Stimulated activated CD8-positive, alpha-beta memory T cell treated with anti-CD3 and anti-CD28 coated beads, Interleukin-15, amount 100 ng/mL, for 4 hours (primary cell): ENCODE measurements around the gene FGFR4.

Experiments used
- DNase-seq, 2 donors: peaks; one replicate each; pipeline ENCODE4 v3.0.0-alpha.2; 2020; ENCODE audit warnings: low read depth in 2 of 2

The FGFR4 gene

GRCh38 chr5:177103523-177104253 lies 17.0 kb downstream of the FGFR4 start:
- no peak for DNase-seq

DNA sequence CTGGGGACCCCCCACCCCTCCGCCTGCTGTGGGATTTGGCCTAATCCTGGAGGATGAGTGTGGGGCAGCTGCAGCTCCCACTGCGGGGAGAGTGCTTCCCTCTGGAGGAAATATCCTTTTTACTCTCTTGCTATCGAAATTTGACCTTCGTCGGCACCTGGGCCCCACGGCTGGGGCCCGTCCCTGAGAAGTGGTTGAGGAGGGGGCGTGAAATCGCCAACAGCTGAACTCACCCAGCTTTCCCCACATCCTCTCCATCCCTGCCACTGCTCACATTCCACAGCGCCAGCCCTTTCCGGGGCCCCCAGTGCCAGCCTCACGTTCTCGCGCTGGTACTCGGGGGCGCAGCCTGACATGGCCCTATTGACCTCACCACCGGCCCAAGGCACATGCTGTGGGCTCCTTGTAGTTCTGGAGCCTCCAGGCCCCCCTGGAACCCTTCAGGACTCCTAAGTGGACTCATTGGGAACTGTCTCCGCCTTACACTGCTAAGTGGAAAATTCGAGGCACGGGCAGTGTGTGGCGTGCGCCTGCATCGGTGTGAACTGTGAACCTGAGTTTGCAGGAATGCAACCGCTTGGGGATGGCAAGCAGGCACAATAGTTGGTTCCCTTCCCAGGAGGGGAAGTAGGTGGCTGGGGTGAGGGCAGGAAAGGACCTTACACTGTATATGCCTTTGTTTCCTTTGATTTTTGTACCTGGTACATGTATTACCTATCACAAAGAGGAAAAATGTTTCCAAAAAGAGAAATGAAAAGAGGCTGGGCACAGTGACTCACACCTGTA lies 19.2 kb downstream of the FGFR4 start:
- no peak for DNase-seq

DNA sequence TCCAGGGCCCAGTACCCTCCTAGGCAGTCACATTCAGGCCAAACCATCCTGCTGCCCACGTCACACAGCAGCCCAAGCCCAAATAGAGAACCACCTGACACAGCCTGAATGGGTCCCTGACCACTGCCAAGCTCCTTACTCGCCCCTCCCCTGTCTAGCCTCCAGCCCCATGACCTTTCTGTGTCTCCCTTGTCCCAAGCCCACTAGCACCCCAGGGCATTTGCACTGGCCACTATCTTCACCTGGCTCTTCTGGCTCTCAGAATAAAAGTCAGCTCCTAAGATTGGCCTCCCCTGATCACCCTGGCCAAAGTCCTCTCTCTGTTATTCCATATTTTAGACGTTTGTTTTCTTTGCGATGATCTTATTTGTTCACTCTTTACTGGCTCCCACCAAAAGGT lies 20.4 kb downstream of the FGFR4 start:
- no peak for DNase-seq

DNA sequence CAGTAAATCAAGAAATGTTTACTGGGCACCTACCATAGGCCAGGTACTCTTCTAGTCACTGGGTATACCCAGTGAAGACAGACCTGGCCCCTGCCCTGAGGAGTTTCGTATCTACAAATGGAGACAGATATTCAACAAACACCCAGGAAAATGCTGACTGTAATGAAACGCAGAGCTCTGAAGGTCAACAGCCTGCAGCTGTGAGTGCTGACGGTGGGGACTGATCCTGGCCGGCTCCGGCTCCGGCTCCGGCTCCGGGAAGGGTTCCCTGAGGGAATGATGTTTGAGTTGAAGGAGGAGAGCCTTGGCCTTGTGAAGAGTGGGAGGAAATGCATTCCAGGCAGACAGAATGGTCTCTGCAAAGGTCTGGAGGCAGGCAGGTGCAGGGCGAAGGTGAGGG lies 23.1 kb downstream of the FGFR4 start:
- DNase-seq, result no peak

GRCh38 chr5:177111720-177112394 lies 25.1 kb downstream of the FGFR4 start:
- DNase-seq, result no peak

DNA sequence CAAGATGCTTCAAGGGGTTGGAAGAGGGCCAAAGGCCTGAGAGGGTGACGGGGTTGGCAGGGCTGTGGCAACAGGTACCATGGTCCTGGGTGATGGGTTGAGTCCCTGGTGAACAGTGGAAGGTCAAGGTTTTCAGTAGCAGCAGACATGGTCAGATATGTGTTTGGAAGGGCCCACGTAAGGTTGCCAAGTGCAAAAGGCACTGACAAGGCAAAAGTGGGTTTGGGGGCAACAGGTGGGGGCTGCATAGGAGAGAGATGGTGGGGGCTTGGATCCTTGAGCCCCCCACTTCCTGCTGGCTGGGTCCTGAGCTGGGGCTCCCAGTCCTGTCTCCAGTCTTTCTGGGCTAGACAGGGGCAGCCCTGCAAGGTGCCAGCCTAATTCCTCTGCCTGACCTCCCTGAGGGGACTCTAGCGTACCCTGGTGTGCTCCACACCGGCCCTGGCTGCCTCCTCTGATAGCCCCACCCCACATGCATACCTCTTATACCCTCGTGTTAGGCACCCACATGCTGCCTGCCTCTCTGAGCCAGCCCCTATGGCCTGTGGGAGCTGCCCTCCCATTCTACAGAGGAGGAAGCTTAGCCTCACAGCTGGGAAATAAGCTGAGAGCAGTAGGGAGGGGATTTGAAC lies 26.0 kb downstream of the FGFR4 start:
- no peak for DNase-seq

DNA sequence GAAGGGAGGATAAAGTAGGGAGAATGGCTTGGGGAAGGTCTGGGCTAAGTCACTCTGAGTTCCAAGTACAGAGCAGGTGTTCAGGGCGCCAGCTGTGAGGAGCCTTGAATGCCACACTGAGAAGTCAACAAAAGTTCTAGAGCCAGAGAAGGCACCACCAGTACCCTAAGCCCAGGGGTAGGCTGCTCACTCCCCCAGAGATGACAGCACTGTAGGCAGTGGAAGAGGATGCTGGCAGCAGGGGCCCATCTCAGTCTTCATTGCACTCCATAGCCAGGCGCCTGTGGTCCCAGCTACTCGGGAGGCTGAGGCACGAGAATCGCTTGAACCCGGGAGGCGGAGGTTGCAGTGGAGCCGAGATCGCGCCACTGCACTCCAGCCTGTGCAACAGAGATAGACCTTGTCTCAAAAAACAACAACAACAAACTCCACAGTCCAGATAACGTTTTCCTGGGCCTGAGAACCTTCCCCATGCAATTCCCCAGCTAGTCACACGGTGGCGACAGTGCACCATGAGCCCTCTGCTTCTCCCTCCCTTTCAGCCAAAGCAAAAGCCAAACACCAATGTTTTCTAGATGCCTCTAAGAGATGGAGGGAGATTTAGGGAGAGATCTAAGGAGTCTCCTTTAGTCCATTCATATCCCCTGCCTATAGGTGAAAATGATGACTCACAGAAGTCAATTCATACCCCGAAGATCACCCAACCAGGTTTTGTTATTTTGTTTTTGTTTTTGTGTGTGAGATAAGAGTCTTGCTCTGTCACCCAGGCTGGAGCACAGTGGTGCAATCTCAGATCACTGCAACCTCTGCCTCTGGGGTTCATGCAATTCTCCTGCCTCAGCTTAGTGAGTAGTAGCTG lies 27.1 kb downstream of the FGFR4 start:
- DNase-seq, result peak; percentile 45 to 61

DNA sequence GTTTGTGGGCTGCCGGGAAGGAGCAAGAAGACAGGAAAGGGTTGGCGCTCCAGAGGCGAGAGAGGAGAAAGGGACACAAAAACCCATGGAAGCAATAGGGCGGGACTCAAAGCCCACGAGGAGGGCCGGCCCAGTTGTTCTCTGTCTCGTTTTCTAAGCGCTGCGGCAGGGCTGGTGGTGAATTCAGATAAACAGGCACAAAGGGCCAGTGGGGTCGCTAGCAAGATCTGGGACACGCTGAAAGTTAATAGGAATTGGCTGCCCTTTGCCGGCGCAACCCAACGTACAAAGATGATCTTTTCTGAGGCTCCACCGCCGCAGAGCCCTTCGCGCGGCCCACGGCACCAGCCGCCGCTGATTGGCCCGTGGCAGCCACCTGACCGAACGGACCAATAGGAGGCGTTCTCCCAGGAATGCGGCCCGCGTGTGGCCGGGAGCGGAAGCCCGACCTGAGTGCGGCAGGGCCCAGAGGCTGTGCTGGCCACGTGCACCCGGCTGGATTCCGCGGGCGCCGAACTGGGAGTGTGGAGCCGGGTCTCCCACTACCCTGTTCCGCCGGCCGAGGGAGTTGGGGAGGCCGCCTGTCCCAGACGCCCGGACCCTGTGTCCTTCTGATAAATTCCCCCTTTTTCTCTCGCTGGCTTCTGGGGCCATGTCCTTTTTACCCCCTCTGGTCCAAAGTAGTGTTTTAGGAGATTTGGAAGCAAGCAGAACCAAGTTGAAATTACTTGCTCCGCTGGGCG lies 30.1 kb downstream of the FGFR4 start:
- DNase-seq, result peak; percentile 67 to 72

DNA sequence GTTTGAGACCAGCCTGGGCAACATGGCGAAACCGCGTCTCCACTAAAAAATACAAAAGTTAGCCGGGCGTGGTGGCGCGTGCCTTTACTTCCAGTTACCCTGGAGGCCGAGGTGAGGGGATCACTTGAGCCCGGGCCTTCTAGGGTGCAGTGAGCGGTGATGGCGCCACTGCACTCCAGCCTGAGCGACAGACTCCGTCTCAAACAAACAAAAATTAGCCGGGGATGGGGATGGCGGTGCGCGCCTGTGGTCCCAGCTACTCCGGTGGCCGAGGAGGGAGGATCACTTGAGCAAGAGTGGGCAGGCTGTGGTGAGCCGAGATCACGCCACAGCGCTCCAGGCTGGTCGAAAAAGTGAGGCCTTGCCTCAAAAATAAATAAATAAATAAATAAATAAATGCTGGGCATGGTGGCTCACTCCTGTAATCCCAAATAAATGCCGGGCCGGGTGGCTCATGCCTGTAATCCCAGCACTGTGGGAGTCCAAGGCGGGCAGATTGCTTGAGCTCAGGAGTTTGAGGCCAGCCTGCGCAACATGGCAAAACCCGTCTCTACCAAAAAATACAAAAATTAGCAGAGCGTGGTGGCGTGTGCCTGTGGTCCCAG lies 30.8 kb downstream of the FGFR4 start:
- DNase-seq, result no peak

DNA sequence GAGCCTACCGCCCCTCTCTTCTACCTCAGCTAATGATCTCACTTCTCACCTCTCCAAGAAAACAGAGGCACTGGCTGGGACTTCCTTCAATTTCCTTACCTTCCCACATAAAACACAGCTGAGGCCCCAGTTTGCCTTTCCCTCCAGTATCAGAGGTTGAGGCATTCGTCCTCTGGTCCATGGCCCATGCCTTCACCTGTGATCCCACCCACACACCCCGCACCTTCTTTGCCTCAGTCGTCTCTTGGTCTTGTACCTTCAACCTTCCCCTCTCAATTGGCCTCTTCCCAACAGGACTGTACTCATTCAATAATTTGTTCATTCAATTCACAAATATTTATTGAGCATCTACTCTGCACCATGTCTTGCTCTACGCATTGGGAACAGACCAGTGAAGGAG lies 35.9 kb downstream of the FGFR4 start:
- no peak for DNase-seq

GRCh38 chr5:177123789-177124485 lies 37.2 kb downstream of the FGFR4 start:
- no peak for DNase-seq

GRCh38 chr5:177124486-177124991 lies 37.8 kb downstream of the FGFR4 start:
- DNase-seq, result no peak

- DNase-seq, result no peak
Observed at GRCh38 chr5:177126771-177127170, 40.1 kb downstream of the FGFR4 start.

DNA sequence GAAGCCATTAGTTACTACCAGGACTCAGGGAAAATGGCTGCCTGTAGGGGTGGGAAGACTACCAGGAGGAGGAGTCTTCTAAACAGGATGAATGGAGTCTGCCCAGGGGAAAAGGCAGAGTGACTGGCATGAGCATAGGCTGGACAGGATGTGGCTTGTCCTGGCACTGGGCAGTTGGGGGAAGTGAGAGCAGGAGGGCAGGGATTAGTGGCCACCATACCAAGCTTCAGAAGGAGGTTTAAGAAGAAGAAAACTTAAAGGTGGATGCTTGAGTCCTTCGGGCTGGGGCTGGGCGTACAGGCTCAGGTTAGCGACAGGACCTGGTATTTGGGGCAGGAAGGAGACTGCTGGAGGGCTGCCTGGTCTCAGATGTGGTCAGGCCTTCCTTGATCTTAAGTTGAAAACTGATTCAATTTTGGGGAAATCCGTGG lies 41.9 kb downstream of the FGFR4 start:
- DNase-seq, result no peak

DNA sequence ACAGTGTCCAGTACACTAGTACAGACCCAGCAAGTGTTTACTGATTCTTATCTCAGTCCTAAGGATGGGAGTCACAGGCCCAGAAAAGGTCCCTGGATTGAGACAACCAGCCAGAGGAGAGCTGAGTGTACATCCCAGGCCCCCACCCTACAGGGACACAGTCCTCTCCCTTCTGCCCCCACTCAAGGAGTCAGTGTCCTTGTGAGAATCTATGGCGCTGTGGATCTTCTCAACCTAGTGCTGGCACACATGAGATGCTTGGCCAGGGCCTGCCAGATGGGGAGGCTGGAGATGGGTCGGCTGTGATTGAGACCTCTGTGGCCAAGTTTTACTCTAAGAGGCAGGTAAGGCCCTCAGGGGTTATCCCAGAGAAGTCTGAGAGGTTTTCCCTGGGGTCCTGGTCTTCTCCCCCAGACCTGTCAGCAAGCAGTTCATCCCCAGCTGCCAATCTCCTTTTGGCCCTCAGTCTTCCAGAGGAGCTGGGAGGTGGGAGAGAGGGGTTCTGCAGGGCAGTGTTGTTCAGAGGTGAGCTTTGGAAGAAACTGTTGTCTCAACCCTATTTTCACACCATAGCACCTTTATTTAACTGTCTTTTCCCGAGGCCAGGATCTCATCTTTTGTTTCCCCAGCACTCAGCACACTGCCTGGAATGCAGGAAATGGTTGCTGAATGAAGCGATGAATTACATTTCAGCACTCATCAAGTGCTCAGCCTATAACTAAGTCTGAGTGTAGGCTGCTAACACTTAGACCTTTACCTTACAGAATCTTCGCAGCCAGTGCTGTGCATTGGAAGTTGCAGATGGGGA lies 43.7 kb downstream of the FGFR4 start:
- no peak for DNase-seq

- DNase-seq, result no peak
Observed at GRCh38 chr5:177131019-177131320, 44.3 kb downstream of the FGFR4 start.

GRCh38 chr5:177131352-177132135 lies 44.8 kb downstream of the FGFR4 start:
- no peak for DNase-seq
